ENCODE measurements around the gene TFAM. TPM values are rescaled to one million over a fixed set of nuclear protein-coding genes. Genes with fewer than 3 reads are reported as not detected.

The TFAM gene
- polyA plus RNA-seq, 1 donor (not counting 4 experiments of a cell fraction or from before 2014, with no cell fraction given) = 25.1 TPM

DNA sequence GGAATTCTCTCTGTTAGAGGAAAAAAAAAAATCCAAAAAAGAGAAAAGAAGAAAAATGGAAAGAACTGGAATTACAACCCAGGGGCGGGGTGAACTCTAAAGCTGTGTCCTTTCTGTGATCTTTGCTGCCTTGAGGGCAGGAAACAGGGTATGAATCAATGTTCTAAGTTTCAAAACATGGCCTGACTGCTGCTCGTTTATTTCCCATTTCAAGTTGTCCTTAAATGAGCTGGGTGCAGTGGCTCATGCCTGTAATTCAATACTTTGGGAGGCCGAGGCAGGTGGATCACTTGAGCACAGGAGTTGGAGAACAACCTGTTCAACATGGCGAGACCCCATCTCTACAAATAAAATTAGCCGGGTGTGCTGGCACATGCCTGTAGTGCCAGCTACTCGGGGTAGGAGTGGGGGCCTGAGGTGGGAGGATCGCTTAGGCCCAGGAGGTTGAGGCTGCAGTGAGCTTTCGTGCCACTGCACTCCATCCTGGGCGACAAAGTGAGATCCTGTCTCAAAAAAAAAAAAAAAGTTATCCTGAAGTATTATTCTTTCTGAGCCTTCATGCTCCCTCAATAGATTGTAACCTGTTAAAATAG lies 24.7 kb upstream of the TFAM start:
- Histone ChIP-seq H3K9me1 (ENCODE audit: control insufficient read depth, extremely low read depth, insufficient read depth, low read length) (no peaks in the 10 kb centered on the region), H3K79me2 (ENCODE audit: control insufficient read depth, insufficient read depth, low read length) (no peaks in the 10 kb centered on the region), H3K36me3 (ENCODE audit: control insufficient read depth in 2 of 2, extremely low read depth in 1 of 2, insufficient read depth in 2 of 2, low read length in 2 of 2) (peaks cover 0 to 1% of the 10 kb centered on the region in 2 experiments), H2AFZ (ENCODE audit: control insufficient read depth, low read length) (no peak overlapping the region), H3K4me1 (ENCODE audit: control insufficient read depth, extremely low read depth, insufficient read depth, low read length) (peaks cover 25% of the 10 kb centered on the region), H3K4me3 (ENCODE audit: control insufficient read depth in 2 of 3, extremely low read depth in 1 of 3, insufficient read depth in 2 of 3, low read depth in 1 of 3, low read length in 3 of 3) (no peak overlapping the region), H3K27me3 (ENCODE audit: control insufficient read depth, extremely low read depth, insufficient read depth, low read length) (no peaks in the 10 kb centered on the region), H4K20me1 (ENCODE audit: control insufficient read depth, extremely low read depth, insufficient read depth, low read length) (no peaks in the 10 kb centered on the region), H3K27ac (ENCODE audit: control insufficient read depth, insufficient read depth, low read length) (no peak overlapping the region), H3K9me3 (ENCODE audit: control insufficient read depth, low read depth, low read length) (no peaks in the 10 kb centered on the region), H3K4me2 (ENCODE audit: control insufficient read depth, extremely low read depth, insufficient read depth, low read depth, low read length) (peak overlapping the region; percentile 39), H3K9ac (ENCODE audit: control insufficient read depth, extremely low read depth, insufficient read depth, low read length) (no peak overlapping the region)
- no peak for TF ChIP-seq EZH2 (IDR thresholded peaks at IDR 0.05; ENCODE audit: low read length)
- TF ChIP-seq, protein P1, sequence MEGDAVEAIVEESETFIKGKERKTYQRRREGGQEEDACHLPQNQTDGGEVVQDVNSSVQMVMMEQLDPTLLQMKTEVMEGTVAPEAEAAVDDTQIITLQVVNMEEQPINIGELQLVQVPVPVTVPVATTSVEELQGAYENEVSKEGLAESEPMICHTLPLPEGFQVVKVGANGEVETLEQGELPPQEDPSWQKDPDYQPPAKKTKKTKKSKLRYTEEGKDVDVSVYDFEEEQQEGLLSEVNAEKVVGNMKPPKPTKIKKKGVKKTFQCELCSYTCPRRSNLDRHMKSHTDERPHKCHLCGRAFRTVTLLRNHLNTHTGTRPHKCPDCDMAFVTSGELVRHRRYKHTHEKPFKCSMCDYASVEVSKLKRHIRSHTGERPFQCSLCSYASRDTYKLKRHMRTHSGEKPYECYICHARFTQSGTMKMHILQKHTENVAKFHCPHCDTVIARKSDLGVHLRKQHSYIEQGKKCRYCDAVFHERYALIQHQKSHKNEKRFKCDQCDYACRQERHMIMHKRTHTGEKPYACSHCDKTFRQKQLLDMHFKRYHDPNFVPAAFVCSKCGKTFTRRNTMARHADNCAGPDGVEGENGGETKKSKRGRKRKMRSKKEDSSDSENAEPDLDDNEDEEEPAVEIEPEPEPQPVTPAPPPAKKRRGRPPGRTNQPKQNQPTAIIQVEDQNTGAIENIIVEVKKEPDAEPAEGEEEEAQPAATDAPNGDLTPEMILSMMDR (optimal IDR thresholded peaks at IDR 0.05 in 1 of 3, IDR thresholded peaks at IDR 0.05 in 1 of 3, conservative IDR thresholded peaks at IDR 0.05 in 1 of 3; ENCODE audit: extremely low read depth in 1 of 3, insufficient read depth in 2 of 3, low read length in 3 of 3) = no peak
- dilution Hi-C loops (cut with MboI; ENCODE audit: extremely low pct_ligation_motif_present, low sequenced_read_pairs) = no loop called here
- FAIRE-seq = no peak
- DNase-seq (ENCODE audit: low read depth, low spot score) = no peak

DNA sequence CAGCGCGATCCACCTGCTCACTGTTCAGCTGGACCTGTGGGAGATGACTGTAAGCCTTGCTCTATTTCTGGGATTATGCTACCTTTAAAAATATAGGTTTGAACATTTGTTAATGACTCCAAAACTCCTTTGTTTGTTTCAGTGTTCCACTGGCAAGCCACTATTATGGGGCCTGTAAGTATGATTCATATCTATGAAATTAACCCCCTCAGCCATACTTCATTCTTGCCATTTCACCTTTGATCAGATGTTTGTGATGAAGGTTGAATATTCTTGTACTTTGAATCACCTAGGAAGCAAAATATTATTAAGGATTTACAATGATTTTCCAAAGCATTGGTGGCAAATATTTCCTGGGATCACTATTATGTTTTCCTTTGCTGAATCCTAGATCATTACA lies 23.9 kb upstream of the TFAM start:
- Histone ChIP-seq H3K4me3 (ENCODE audit: control insufficient read depth in 2 of 3, extremely low read depth in 1 of 3, insufficient read depth in 2 of 3, low read depth in 1 of 3, low read length in 3 of 3) (no peak overlapping the region), H3K9me1 (ENCODE audit: control insufficient read depth, extremely low read depth, insufficient read depth, low read length) (no peaks in the 10 kb centered on the region), H2AFZ (ENCODE audit: control insufficient read depth, low read length) (no peak overlapping the region), H3K4me2 (ENCODE audit: control insufficient read depth, extremely low read depth, insufficient read depth, low read depth, low read length) (no peak overlapping the region), H3K79me2 (ENCODE audit: control insufficient read depth, insufficient read depth, low read length) (no peaks in the 10 kb centered on the region), H3K27ac (ENCODE audit: control insufficient read depth, insufficient read depth, low read length) (no peak overlapping the region), H3K27me3 (ENCODE audit: control insufficient read depth, extremely low read depth, insufficient read depth, low read length) (no peaks in the 10 kb centered on the region), H3K9me3 (ENCODE audit: control insufficient read depth, low read depth, low read length) (no peaks in the 10 kb centered on the region), H4K20me1 (ENCODE audit: control insufficient read depth, extremely low read depth, insufficient read depth, low read length) (no peaks in the 10 kb centered on the region), H3K36me3 (ENCODE audit: control insufficient read depth in 2 of 2, extremely low read depth in 1 of 2, insufficient read depth in 2 of 2, low read length in 2 of 2) (peaks cover 0 to 1% of the 10 kb centered on the region in 2 experiments), H3K9ac (ENCODE audit: control insufficient read depth, extremely low read depth, insufficient read depth, low read length) (no peak overlapping the region), H3K4me1 (ENCODE audit: control insufficient read depth, extremely low read depth, insufficient read depth, low read length) (peaks cover 25% of the 10 kb centered on the region)
- dilution Hi-C loops (cut with MboI; ENCODE audit: extremely low pct_ligation_motif_present, low sequenced_read_pairs) = no loop called here
- no peak for TF ChIP-seq EZH2 (IDR thresholded peaks at IDR 0.05; ENCODE audit: low read length)
- TF ChIP-seq, protein P1 (optimal IDR thresholded peaks at IDR 0.05 in 1 of 3, IDR thresholded peaks at IDR 0.05 in 1 of 3, conservative IDR thresholded peaks at IDR 0.05 in 1 of 3; ENCODE audit: extremely low read depth in 1 of 3, insufficient read depth in 2 of 3, low read length in 3 of 3) = no peak
- DNase-seq (ENCODE audit: low read depth, low spot score) (no peak), FAIRE-seq (no peak)

Measured in keratinocyte (primary cell).